A549 (cell line): ENCODE results near the gene ZNF790.

Source experiments
- BHLHE40 ChIP-seq: IDR thresholded peaks from 2 replicates; pipeline ENCODE4 v1.6.1; 2012; ENCODE audit warnings: low read depth, low read length, inconsistent platforms
- FOSL2 ChIP-seq, 2 experiments: fragments of 450-650 bp in 1 of 2; fragments of >200 bp in 1 of 2; sonication (Bioruptor Twin) in 1 of 2; formaldehyde crosslinking; IDR thresholded peaks; 2 replicates each; pipeline versions ENCODE4 v1.5.0 to v1.6.1; 2016 to 2020; ENCODE audit warnings: mild to moderate bottlenecking in 1 of 2, moderate library complexity in 1 of 2
- POLR2A ChIP-seq: IDR thresholded peaks from 2 replicates; pipeline ENCODE4 v1.6.1; 2012; ENCODE audit warnings: mild to moderate bottlenecking, low read length
- POLR2AphosphoS2 ChIP-seq: conservative IDR thresholded peaks from 2 replicates; pipeline ENCODE4 v1.6.1; 2012; ENCODE audit warnings: low read length, improper control_type of control experiment, inconsistent platforms
- TF ChIP-seq, protein P1 (sequence below): fragments of >200 bp; sonication (Bioruptor Twin); formaldehyde crosslinking; IDR thresholded peaks from 3 replicates; pipeline ENCODE4 v1.5.1; 2016

DNA sequence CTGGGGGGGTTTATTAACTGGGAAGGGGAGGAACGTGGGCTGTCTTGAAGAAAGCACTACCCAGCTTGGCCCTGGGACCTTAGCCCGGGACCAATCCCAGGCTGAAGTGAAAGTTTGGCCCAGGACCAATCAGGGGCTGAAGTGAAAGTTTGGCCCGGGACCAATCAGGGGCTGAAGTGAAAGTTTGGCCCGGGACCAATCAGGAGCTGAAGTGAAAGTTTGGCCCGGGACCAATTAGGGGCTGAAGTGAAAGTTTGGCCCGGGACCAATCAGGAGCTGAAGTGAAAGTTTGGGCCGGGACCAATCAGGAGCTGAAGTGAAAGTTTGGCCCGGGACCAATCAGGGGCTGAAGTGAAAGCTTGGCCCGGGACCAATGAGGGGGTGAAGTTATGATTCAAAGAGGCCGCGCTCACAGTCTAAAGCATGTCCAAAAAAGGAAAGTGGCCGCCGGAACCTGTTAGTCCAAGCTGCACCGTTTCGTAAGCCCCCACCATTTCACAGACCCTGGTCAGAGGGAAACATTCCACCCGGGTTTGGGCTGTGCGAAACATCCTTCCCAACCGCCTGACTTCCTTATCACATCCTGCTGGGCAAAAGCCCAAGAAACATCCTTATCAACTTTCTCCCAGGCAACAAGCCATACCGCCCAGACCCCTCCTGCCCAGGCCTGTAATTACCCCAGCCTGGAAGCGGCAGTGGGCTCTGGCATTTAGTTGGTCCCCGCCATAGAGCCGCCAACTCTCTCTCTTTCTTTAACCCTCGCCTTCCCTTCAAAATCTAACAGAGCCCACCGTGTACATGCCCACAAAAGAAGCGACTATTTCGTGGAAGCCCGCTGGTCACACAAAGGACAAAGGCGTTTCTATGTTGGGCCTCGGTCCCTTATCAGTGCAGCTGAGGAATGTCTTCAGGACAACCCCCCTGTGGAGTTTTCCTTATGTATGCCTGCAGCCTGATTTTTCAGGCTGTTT, 66.6 kb downstream of the ZNF790 start:
- TF ChIP-seq POLR2A, result no peak
- TF ChIP-seq POLR2AphosphoS2, result no peak
- TF ChIP-seq FOSL2 (IDR thresholded peaks at IDR 0.05), result no peak
- TF ChIP-seq FOSL2 (CRISPR knock-in tag; IDR thresholded peaks at IDR 0.05), result no peak
- TF ChIP-seq, protein P1, sequence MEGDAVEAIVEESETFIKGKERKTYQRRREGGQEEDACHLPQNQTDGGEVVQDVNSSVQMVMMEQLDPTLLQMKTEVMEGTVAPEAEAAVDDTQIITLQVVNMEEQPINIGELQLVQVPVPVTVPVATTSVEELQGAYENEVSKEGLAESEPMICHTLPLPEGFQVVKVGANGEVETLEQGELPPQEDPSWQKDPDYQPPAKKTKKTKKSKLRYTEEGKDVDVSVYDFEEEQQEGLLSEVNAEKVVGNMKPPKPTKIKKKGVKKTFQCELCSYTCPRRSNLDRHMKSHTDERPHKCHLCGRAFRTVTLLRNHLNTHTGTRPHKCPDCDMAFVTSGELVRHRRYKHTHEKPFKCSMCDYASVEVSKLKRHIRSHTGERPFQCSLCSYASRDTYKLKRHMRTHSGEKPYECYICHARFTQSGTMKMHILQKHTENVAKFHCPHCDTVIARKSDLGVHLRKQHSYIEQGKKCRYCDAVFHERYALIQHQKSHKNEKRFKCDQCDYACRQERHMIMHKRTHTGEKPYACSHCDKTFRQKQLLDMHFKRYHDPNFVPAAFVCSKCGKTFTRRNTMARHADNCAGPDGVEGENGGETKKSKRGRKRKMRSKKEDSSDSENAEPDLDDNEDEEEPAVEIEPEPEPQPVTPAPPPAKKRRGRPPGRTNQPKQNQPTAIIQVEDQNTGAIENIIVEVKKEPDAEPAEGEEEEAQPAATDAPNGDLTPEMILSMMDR, result no peak
- TF ChIP-seq BHLHE40, result no peak
